ENCODE results near the gene FDXACB1.
"Not testable (repeated sequence)": the region's sequence is repeated elsewhere in the genome, so short reads cannot be mapped to it uniquely, and the experiment has no call there.

FDXACB1 gene

DNA sequence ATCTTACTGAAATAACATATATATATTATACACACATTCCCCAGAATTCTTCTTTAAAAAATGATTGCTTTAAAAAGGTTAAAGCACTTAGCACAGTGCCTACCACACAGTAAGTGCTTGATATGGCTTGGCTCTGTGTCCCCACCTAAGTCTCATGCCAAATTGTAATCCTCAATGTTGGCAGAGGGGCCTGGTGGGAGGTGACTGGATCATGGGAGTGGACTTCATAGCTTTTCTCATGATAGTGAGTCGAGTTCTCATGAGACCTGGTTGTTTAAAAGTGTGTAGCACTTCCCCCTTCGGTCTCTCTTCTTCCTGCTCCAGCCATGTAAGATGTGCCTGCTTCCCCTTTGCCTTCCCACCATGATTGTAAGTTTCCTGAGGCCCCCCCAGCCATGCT lies 26.4 kb upstream of the FDXACB1 start:
- Histone ChIP-seq H3K79me1 (ENCODE audit: low read depth, low read length) (no peaks in the 10 kb centered on the region), H3K27me3 (ENCODE audit: control insufficient read depth in 3 of 3, insufficient read depth in 3 of 3, low read depth in 1 of 3, low read length in 3 of 3) (no peaks in the 10 kb centered on the region), H3K4ac (ENCODE audit: low read length) (no peak overlapping the region), H4K91ac (ENCODE audit: low read depth, low read length, poor library complexity) (no peak overlapping the region), H2BK120ac (ENCODE audit: low read depth, low read length) (no peak overlapping the region), H3K4me2 (ENCODE audit: insufficient read depth, low read length, poor library complexity, severe bottlenecking) (no peak overlapping the region), H3K18ac (ENCODE audit: low read length) (no peak overlapping the region), H2BK12ac (ENCODE audit: low read length) (no peak overlapping the region), H2AFZ (ENCODE audit: low read length) (no peak overlapping the region), H2BK5ac (ENCODE audit: low read length) (no peak overlapping the region), H2AK5ac (ENCODE audit: low read depth, low read length) (no peak overlapping the region), H3K36me3 (replicated peaks in 1 of 2; ENCODE audit: control insufficient read depth in 2 of 2, insufficient read depth in 2 of 2, low read length in 2 of 2) (no peaks in the 10 kb centered on the region), H3K27ac (replicated peaks; ENCODE audit: low read length) (no peak overlapping the region), H3K23ac (ENCODE audit: low read depth, low read length, poor library complexity) (no peak overlapping the region), H2BK15ac (ENCODE audit: low read length) (no peak overlapping the region), H3K4me3 (ENCODE audit: low read length in 2 of 2) (no peak overlapping the region), H3K14ac (ENCODE audit: low read length) (no peak overlapping the region), H3K9me3 (replicated peaks in 1 of 2; ENCODE audit: control insufficient read depth in 2 of 2, insufficient read depth in 1 of 2, low read depth in 1 of 2, low read length in 2 of 2) (no peaks in the 10 kb centered on the region), H3K4me1 (ENCODE audit: control insufficient read depth in 2 of 2, insufficient read depth in 1 of 2, low read depth in 1 of 2, low read length in 2 of 2) (no peaks in the 10 kb centered on the region), H3K9ac (ENCODE audit: low read depth, low read length, poor library complexity) (no peak overlapping the region), H4K8ac (ENCODE audit: low read depth, low read length) (no peak overlapping the region)
- DNase-seq (ENCODE audit: low spot score), result no peak
- WGBS, 2 donors (ENCODE audit: extremely low coverage in 2 of 2, insufficient read length in 2 of 2, insufficient replicate concordance in 1 of 2), result no CpG with 5 or more reads among the region's 2 CpGs

DNA sequence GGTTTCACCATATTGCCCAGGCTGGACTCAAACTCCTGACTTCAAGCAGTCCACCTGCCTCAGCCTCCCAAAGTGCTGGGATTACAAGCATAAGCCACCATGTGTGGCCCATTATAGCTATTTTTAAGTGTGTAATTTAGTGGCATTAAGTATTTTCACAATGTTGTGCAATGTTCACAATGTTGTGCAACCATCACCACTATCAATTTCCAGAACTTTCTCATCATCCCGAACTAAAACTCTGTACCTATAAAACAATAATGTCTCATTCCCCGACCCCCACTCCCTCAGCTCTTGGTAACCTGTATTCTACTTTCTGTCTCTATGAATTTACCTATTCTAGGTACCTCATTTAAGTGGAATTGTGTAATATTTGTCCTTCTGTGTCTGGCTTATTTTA lies 7.9 kb upstream of the FDXACB1 start:
- Histone ChIP-seq H2AFZ (ENCODE audit: low read length) (no peak overlapping the region), H3K18ac (ENCODE audit: low read length) (no peak overlapping the region), H2BK5ac (ENCODE audit: low read length) (no peak overlapping the region), H2BK15ac (ENCODE audit: low read length) (no peak overlapping the region), H4K8ac (ENCODE audit: low read depth, low read length) (no peak overlapping the region), H3K23ac (ENCODE audit: low read depth, low read length, poor library complexity) (no peak overlapping the region), H2BK12ac (ENCODE audit: low read length) (no peak overlapping the region), H3K9ac (ENCODE audit: low read depth, low read length, poor library complexity) (no peak overlapping the region), H3K14ac (ENCODE audit: low read length) (no peak overlapping the region), H3K4me1 (ENCODE audit: control insufficient read depth in 2 of 2, insufficient read depth in 1 of 2, low read depth in 1 of 2, low read length in 2 of 2) (no peaks in the 10 kb centered on the region), H3K79me1 (ENCODE audit: low read depth, low read length) (no peaks in the 10 kb centered on the region), H3K27me3 (ENCODE audit: control insufficient read depth in 3 of 3, insufficient read depth in 3 of 3, low read depth in 1 of 3, low read length in 3 of 3) (no peaks in the 10 kb centered on the region), H3K9me3 (replicated peaks in 1 of 2; ENCODE audit: control insufficient read depth in 2 of 2, insufficient read depth in 1 of 2, low read depth in 1 of 2, low read length in 2 of 2) (no peaks in the 10 kb centered on the region), H3K4me2 (ENCODE audit: insufficient read depth, low read length, poor library complexity, severe bottlenecking) (no peak overlapping the region), H3K4me3 (ENCODE audit: low read length in 2 of 2) (no peak overlapping the region), H4K91ac (ENCODE audit: low read depth, low read length, poor library complexity) (no peak overlapping the region), H2BK120ac (ENCODE audit: low read depth, low read length) (no peak overlapping the region), H3K27ac (replicated peaks; ENCODE audit: low read length) (no peak overlapping the region), H2AK5ac (ENCODE audit: low read depth, low read length) (no peak overlapping the region), H3K36me3 (replicated peaks in 1 of 2; ENCODE audit: control insufficient read depth in 2 of 2, insufficient read depth in 2 of 2, low read length in 2 of 2) (peaks cover 0 to 2% of the 10 kb centered on the region in 2 donors), H3K4ac (ENCODE audit: low read length) (no peak overlapping the region)
- no CpG with 5 or more reads among the region's 2 CpGs for WGBS, 2 donors (ENCODE audit: extremely low coverage in 2 of 2, insufficient read length in 2 of 2, insufficient replicate concordance in 1 of 2)
- DNase-seq (ENCODE audit: low spot score), result no peak

DNA sequence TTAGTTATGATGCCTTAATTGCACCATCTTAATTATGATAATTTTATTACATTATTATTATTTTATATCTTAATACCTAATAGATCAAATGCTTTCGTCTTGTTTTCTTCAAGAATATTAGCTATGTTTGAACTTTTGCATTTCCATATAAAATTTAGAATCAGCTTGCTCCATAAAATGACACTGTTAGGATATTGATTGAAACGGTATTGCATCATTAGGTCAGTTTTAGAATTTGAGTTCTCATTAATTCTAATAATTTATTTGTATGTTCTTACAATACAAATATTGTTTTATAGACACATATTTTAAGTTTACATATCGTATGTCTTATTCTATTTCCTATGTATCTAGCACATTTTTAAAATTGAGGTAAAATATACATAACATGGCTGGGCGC lies 7.1 kb upstream of the FDXACB1 start:
- no peak overlapping the region for H3K4me2 ChIP-seq (ENCODE audit: insufficient read depth, low read length, poor library complexity, severe bottlenecking)
- H2BK15ac ChIP-seq (ENCODE audit: low read length), result no peak overlapping the region
- WGBS, 2 donors (ENCODE audit: extremely low coverage in 2 of 2, insufficient read length in 2 of 2, insufficient replicate concordance in 1 of 2), result no CpG with 5 or more reads among the region's 4 CpGs
- no peak overlapping the region for H2AK5ac ChIP-seq (ENCODE audit: low read depth, low read length)
- no peak overlapping the region for H4K91ac ChIP-seq (ENCODE audit: low read depth, low read length, poor library complexity)
- no peak overlapping the region for H3K4me3 ChIP-seq (ENCODE audit: low read length in 2 of 2)
- H3K4me1 ChIP-seq (ENCODE audit: control insufficient read depth in 2 of 2, insufficient read depth in 1 of 2, low read depth in 1 of 2, low read length in 2 of 2), result no peaks in the 10 kb centered on the region
- no peak overlapping the region for H3K27ac ChIP-seq (replicated peaks; ENCODE audit: low read length)
- no peak overlapping the region for H3K9ac ChIP-seq (ENCODE audit: low read depth, low read length, poor library complexity)
- H2BK12ac ChIP-seq (ENCODE audit: low read length), result no peak overlapping the region
- H2BK120ac ChIP-seq (ENCODE audit: low read depth, low read length), result no peak overlapping the region
- no peaks in the 10 kb centered on the region for H3K27me3 ChIP-seq (ENCODE audit: control insufficient read depth in 3 of 3, insufficient read depth in 3 of 3, low read depth in 1 of 3, low read length in 3 of 3)
- H3K36me3 ChIP-seq (replicated peaks in 1 of 2; ENCODE audit: control insufficient read depth in 2 of 2, insufficient read depth in 2 of 2, low read length in 2 of 2), result peaks cover 0 to 2% of the 10 kb centered on the region in 2 donors
- no peak overlapping the region for H2BK5ac ChIP-seq (ENCODE audit: low read length)
- H2AFZ ChIP-seq (ENCODE audit: low read length), result no peak overlapping the region
- no peak overlapping the region for H3K18ac ChIP-seq (ENCODE audit: low read length)
- no peak overlapping the region for H3K14ac ChIP-seq (ENCODE audit: low read length)
- H4K8ac ChIP-seq (ENCODE audit: low read depth, low read length), result no peak overlapping the region
- H3K4ac ChIP-seq (ENCODE audit: low read length), result no peak overlapping the region
- DNase-seq (ENCODE audit: low spot score), result no peak
- no peaks in the 10 kb centered on the region for H3K79me1 ChIP-seq (ENCODE audit: low read depth, low read length)
- H3K9me3 ChIP-seq (replicated peaks in 1 of 2; ENCODE audit: control insufficient read depth in 2 of 2, insufficient read depth in 1 of 2, low read depth in 1 of 2, low read length in 2 of 2), result no peaks in the 10 kb centered on the region
- no peak overlapping the region for H3K23ac ChIP-seq (ENCODE audit: low read depth, low read length, poor library complexity)

DNA sequence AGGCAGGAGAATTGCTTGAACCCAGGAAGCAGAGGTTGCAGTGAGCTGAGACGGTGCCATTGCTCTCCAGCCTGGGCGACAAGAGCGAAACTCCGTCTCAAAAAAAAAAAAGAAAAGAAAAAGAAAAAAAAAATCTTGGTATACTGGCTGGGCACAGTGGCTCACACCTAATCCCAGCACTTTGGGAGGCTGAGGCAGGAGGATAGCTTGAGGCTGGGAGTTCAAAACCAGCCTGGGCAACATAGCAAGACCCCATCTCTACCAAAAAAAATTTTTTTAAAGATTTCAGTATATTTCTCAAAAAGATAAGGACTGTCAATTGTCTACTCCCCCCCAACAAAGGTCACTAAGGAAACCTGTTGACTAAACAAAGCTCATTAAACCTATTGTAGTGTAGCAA lies 6.1 kb upstream of the FDXACB1 start:
- not testable (repeated sequence) for H3K9me3 ChIP-seq (replicated peaks in 1 of 2; ENCODE audit: control insufficient read depth in 2 of 2, insufficient read depth in 1 of 2, low read depth in 1 of 2, low read length in 2 of 2); H2BK120ac ChIP-seq (ENCODE audit: low read depth, low read length); H3K4me1 ChIP-seq (ENCODE audit: control insufficient read depth in 2 of 2, insufficient read depth in 1 of 2, low read depth in 1 of 2, low read length in 2 of 2); H3K4ac ChIP-seq (ENCODE audit: low read length); H4K8ac ChIP-seq (ENCODE audit: low read depth, low read length); H3K79me1 ChIP-seq (ENCODE audit: low read depth, low read length); H3K23ac ChIP-seq (ENCODE audit: low read depth, low read length, poor library complexity); H3K4me2 ChIP-seq (ENCODE audit: insufficient read depth, low read length, poor library complexity, severe bottlenecking); H2BK15ac ChIP-seq (ENCODE audit: low read length); H4K91ac ChIP-seq (ENCODE audit: low read depth, low read length, poor library complexity); H3K27ac ChIP-seq (replicated peaks; ENCODE audit: low read length); H2BK12ac ChIP-seq (ENCODE audit: low read length); H2BK5ac ChIP-seq (ENCODE audit: low read length); H3K4me3 ChIP-seq (ENCODE audit: low read length in 2 of 2); H3K9ac ChIP-seq (ENCODE audit: low read depth, low read length, poor library complexity); H3K36me3 ChIP-seq (replicated peaks in 1 of 2; ENCODE audit: control insufficient read depth in 2 of 2, insufficient read depth in 2 of 2, low read length in 2 of 2); H3K18ac ChIP-seq (ENCODE audit: low read length); H2AK5ac ChIP-seq (ENCODE audit: low read depth, low read length); H2AFZ ChIP-seq (ENCODE audit: low read length); H3K27me3 ChIP-seq (ENCODE audit: control insufficient read depth in 3 of 3, insufficient read depth in 3 of 3, low read depth in 1 of 3, low read length in 3 of 3); H3K14ac ChIP-seq (ENCODE audit: low read length); DNase-seq (ENCODE audit: low spot score)
- no CpG with 5 or more reads among the region's 4 CpGs for WGBS, 2 donors (ENCODE audit: extremely low coverage in 2 of 2, insufficient read length in 2 of 2, insufficient replicate concordance in 1 of 2)

All from neuronal stem cell (in vitro differentiated cells).